ENCODE data around the gene DDN. TPM values are rescaled to one million over a fixed set of nuclear protein-coding genes. Genes with fewer than 3 reads are reported as not detected.

Gene DDN
- total and polyA plus RNA-seq, 2 donors (not counting 3 experiments of a cell fraction or from before 2014, with no cell fraction given): 0.07 to 0.22 TPM

GRCh38 chr12:49037111-49037946 is 38.2 kb upstream of the DDN start:
- no peak for FAIRE-seq
- Histone ChIP-seq H3K9ac (replicated peaks; ENCODE audit: extremely low read depth, insufficient read depth, low read length) (no peak overlapping the region), H2AFZ (ENCODE audit: low read depth, low read length) (no peak overlapping the region), H3K79me2 (ENCODE audit: control insufficient read depth, insufficient read depth, low read length) (no peaks in the 10 kb centered on the region), H3K9me1 (replicated peaks; ENCODE audit: control insufficient read depth, extremely low read depth, insufficient read depth, low read length) (no peaks in the 10 kb centered on the region), H3K27ac (ENCODE audit: insufficient read depth, low read depth, low read length) (no peak overlapping the region), H3K27me3 (ENCODE audit: control insufficient read depth in 2 of 2, insufficient read depth in 2 of 2, low read length in 2 of 2) (no peaks in the 10 kb centered on the region), H3K4me3 (replicated peaks in 1 of 3; ENCODE audit: insufficient read depth in 1 of 3, low read depth in 1 of 3, low read length in 3 of 3) (no peak overlapping the region), H4K20me1 (replicated peaks; ENCODE audit: control insufficient read depth, extremely low read depth, insufficient read depth, low read length) (no peaks in the 10 kb centered on the region), H3K4me1 (ENCODE audit: control insufficient read depth, extremely low read depth, insufficient read depth, low read length) (no peaks in the 10 kb centered on the region), H3K4me2 (ENCODE audit: insufficient read depth, low read length) (no peak overlapping the region), H3K36me3 (ENCODE audit: control insufficient read depth in 2 of 2, extremely low read depth in 1 of 2, insufficient read depth in 2 of 2, low read length in 2 of 2) (peaks cover 42 to 77% of the 10 kb centered on the region in 2 experiments), H3K9me3 (replicated peaks; ENCODE audit: control insufficient read depth, insufficient read depth, low read length) (no peaks in the 10 kb centered on the region)
- intact Hi-C loops (cut with micrococcal nuclease): no loop called here
- dilution Hi-C loops (cut with MboI; ENCODE audit: extremely low pct_ligation_motif_present, low sequenced_read_pairs): no loop called here
- no peak for DNase-seq (ENCODE audit: low read depth, low spot score)
- POLR2A ChIA-PET: interaction anchor here (0.6 to 1.4 kb wide), 2 partner anchors 17 to 94 kb away, joined by 3 to 4 read pairs; partner anchors contain the start of gene TUBA1B
- BruUV-seq (replicated peaks): no TSS peak
- TF ChIP-seq POLR2A (IDR thresholded peaks at IDR 0.05; ENCODE audit: low read depth, low read length) (no peak), FOS (IDR thresholded peaks at IDR 0.05; ENCODE audit: borderline replicate concordance, insufficient read depth, low read length) (no peak), JUN (IDR thresholded peaks at IDR 0.05; ENCODE audit: borderline replicate concordance, insufficient read depth, insufficient read length, low read depth) (no peak), GATA2 (IDR thresholded peaks at IDR 0.05; ENCODE audit: insufficient read depth, insufficient read length, low read depth, low read length) (no peak), POLR2AphosphoS5 (IDR thresholded peaks at IDR 0.05; ENCODE audit: insufficient read depth, low read depth, low read length) (no peak), CTCF (IDR thresholded peaks at IDR 0.05; ENCODE audit: extremely low read depth in 1 of 2, insufficient read depth in 1 of 2, low read depth in 1 of 2, low read length in 2 of 2) (no peak), MYC (IDR thresholded peaks at IDR 0.05; ENCODE audit: low read depth, low read length) (no peak), EZH2 (IDR thresholded peaks at IDR 0.05; ENCODE audit: borderline replicate concordance, low read depth, low read length, severe bottlenecking) (no peak), MAX (IDR thresholded peaks at IDR 0.05; ENCODE audit: insufficient read depth, insufficient read length) (no peak)
- CTCF ChIA-PET: interaction anchor here (0.7 to 1.4 kb wide), 4 partner anchors 11 to 84 kb away, joined by 3 to 4 read pairs (median 3); no protein-coding TSS in a partner anchor

Measured in endothelial cell of umbilical vein (primary cell).